NCI-H1694 treated with DMSO at 0.1 percent for 48 hours (cell line): ENCODE measurements around the gene SSH3.

Experiments
- DNase-seq: peaks from one replicate; lab custom pipeline; 2025; lab: John Stamatoyannopoulos, UW

SSH3 gene

GRCh38 chr11:67280341-67280787 lies 23.0 kb upstream of the SSH3 start:
- no peak for DNase-seq

- no peak for DNase-seq
Measured at GRCh38 chr11:67280788-67281551, 22.4 kb upstream of the SSH3 start.

- DNase-seq, result no peak
Measured at GRCh38 chr11:67281552-67282150, 21.7 kb upstream of the SSH3 start.

- DNase-seq, result no peak
Measured at GRCh38 chr11:67282155-67282875, 21.0 kb upstream of the SSH3 start.

GRCh38 chr11:67282876-67283371 lies 20.4 kb upstream of the SSH3 start:
- DNase-seq, result no peak

GRCh38 chr11:67283481-67283963 lies 19.8 kb upstream of the SSH3 start:
- DNase-seq, result no peak

GRCh38 chr11:67284811-67285540 lies 18.4 kb upstream of the SSH3 start:
- no peak for DNase-seq

GRCh38 chr11:67285541-67286498 lies 17.5 kb upstream of the SSH3 start:
- no peak for DNase-seq

GRCh38 chr11:67286621-67287333 lies 16.6 kb upstream of the SSH3 start:
- DNase-seq, result no peak

- no peak for DNase-seq
Measured at GRCh38 chr11:67287355-67288197, 15.8 kb upstream of the SSH3 start.

GRCh38 chr11:67288198-67288451 lies 15.2 kb upstream of the SSH3 start:
- DNase-seq, result no peak

- DNase-seq, result peak; percentile 50
Measured at GRCh38 chr11:67288452-67289225, 14.7 kb upstream of the SSH3 start.

GRCh38 chr11:67289226-67289650 lies 14.1 kb upstream of the SSH3 start, which contains the start of gene ANKRD13D:
Gene ANKRD13D, plus strand, starts transcription at chr11:67289303. Its CDS starts 158 bp downstream, at chr11:67289461.
- DNase-seq, result no peak

GRCh38 chr11:67289651-67290479 lies 13.5 kb upstream of the SSH3 start:
- DNase-seq, result no peak

GRCh38 chr11:67290801-67291200 lies 12.5 kb upstream of the SSH3 start:
- no peak for DNase-seq

GRCh38 chr11:67291481-67292381 lies 11.6 kb upstream of the SSH3 start:
- DNase-seq, result no peak

- no peak for DNase-seq
Measured at GRCh38 chr11:67292671-67293070, 10.7 kb upstream of the SSH3 start.
